Measurements from ENCODE around the gene COL13A1.

The COL13A1 gene

DNA sequence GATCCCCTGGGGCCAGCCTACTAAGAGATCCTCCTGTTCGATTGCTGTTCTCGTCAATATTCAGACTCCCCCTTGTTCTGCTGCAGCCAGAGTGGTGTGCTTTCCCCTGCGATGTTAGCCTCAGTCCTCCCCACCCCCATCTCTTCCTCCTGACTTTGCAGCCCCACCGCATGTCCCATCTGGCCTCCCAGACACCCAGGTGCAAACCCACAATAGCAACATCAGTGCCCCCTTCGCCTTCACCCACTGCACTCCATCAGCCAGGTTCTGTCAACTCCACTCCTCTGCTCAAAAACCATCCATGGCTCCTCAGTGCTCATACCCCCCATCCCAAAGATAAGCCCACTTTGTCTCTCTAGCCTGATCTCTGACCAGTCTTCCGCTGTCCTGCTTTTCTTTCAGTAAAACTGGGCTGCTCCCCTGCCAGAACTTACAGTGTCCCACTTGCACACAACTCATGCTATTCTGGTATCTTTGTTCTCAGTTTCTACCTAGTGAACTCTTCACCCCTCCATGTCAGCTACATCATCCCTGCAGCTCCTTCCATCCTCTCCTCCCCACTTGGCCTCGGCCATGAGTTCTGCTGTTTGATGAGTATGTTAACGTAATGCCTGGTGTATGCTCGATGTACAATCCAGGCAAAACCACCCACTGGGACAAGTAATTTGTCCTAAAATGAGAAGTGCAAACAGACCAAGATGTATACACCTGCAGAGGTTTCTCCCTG is 26.6 kb downstream of the COL13A1 start:
- CTCF ChIA-PET: interaction anchor here (0.6 to 0.7 kb wide), 2 partner anchors 112 to 176 kb away, joined by 3 read pairs; no protein-coding TSS in a partner anchor
- no peak for DNase-seq (ENCODE audit: low spot score)
- TF ChIP-seq, protein P1, sequence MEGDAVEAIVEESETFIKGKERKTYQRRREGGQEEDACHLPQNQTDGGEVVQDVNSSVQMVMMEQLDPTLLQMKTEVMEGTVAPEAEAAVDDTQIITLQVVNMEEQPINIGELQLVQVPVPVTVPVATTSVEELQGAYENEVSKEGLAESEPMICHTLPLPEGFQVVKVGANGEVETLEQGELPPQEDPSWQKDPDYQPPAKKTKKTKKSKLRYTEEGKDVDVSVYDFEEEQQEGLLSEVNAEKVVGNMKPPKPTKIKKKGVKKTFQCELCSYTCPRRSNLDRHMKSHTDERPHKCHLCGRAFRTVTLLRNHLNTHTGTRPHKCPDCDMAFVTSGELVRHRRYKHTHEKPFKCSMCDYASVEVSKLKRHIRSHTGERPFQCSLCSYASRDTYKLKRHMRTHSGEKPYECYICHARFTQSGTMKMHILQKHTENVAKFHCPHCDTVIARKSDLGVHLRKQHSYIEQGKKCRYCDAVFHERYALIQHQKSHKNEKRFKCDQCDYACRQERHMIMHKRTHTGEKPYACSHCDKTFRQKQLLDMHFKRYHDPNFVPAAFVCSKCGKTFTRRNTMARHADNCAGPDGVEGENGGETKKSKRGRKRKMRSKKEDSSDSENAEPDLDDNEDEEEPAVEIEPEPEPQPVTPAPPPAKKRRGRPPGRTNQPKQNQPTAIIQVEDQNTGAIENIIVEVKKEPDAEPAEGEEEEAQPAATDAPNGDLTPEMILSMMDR (conservative IDR thresholded peaks at IDR 0.05; ENCODE audit: low read depth): no peak
- POLR2A ChIA-PET (ENCODE audit: low non-redundant PET): no interaction called here
- no peak overlapping the region for H3K27ac ChIP-seq

DNA sequence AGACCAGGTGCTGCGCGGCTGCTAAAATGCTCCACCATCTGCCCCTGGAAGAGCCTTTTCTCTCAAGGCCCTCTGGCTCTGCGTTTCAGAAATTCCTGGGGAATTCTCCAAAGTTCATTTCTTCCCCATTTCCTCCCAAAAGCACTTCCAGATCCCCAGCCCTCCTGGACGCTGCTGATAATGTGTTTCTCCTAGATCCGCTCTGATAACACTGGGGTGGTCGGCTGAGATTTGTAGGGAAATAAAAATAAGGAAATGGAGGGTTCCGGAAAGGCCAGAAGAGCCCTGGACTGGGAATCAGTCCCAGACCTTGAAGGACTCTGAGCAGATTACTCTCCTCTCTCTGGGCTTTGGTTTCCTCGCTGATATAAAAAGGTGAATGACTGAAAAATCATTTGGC is 28.1 kb downstream of the COL13A1 start:
- DNase-seq (ENCODE audit: low spot score): no peak
- POLR2A ChIA-PET (ENCODE audit: low non-redundant PET): no interaction called here
- TF ChIP-seq, protein P1 (conservative IDR thresholded peaks at IDR 0.05; ENCODE audit: low read depth): no peak
- CTCF ChIA-PET: interaction anchor here (0.6 kb wide), 2 partner anchors 37 to 85 kb away, joined by 3 to 9 read pairs; no protein-coding TSS in a partner anchor
- no peak overlapping the region for H3K27ac ChIP-seq

DNA sequence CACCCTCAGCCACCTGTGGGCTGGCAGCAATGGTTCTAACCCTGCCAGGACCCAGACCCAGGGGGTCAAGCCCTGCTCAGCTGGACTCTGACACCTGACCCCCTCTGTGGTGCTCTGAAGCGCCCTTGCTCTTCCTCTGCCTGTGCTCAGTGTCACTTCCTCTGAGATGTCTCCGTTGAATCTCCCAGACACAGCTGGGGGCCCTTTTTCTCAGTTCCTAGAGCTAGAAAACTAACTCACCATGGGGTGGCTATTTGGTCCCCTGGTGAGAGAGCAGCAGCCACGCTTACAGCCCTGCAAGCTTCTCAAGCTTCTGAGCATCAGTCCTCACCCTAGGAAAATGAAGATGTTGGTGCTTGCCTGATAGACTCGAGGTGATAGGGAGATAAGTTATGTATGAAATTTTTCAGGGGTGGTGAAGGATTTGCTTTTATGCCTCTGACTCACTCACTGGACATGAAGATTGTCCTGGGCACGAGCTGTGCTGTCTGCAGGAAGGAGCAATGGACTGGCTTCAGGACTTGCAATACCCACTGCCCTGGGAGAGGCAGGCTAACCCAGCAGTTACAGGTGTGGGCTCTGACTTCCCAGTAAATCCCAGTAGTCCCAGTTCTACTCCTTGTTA is 29.6 kb downstream of the COL13A1 start:
- CTCF ChIA-PET: interaction anchor here (0.6 kb wide), 1 partner anchor 187 kb away, joined by 3 read pairs; no protein-coding TSS in a partner anchor
- no peak for DNase-seq (ENCODE audit: low spot score)
- POLR2A ChIA-PET (ENCODE audit: low non-redundant PET): no interaction called here
- H3K27ac ChIP-seq: no peak overlapping the region
- TF ChIP-seq, protein P1 (conservative IDR thresholded peaks at IDR 0.05; ENCODE audit: low read depth): no peak

DNA sequence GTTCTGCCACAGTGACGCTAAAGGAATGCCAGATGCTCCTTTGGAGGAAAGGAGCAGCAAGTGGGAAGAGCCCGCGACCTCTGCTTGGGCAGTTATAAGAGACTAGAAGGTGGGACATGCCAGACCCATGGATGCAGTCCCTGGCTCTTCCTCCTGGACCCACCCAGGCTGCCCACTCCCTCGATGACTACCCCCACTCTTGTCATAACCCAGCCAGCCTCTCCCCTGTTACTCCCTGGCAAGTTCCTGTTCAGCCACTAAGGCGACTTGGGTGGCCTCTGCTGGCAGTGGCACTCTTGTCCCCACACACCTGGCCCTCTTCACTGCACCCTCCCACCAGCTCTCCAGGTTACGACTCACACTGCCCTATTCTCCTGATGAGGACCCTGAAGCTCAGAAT is 33.5 kb downstream of the COL13A1 start:
- no peak overlapping the region for H3K27ac ChIP-seq
- CTCF ChIA-PET: no interaction called here
- TF ChIP-seq, protein P1 (conservative IDR thresholded peaks at IDR 0.05; ENCODE audit: low read depth): no peak
- POLR2A ChIA-PET (ENCODE audit: low non-redundant PET): no interaction called here
- DNase-seq (ENCODE audit: low spot score): no peak

- H3K27ac ChIP-seq: no peak overlapping the region
- TF ChIP-seq, protein P1 (conservative IDR thresholded peaks at IDR 0.05; ENCODE audit: low read depth): no peak
- ChIA-PET CTCF (interaction anchor here (0.5 to 1.7 kb wide), 5 partner anchors 36 to 961 kb away, joined by 3 to 6 read pairs (median 3); partner anchors contain the start of gene TYSND1), POLR2A (ENCODE audit: low non-redundant PET) (no interaction called here)
- DNase-seq (ENCODE audit: low spot score): no peak
Observed at GRCh38 chr10:69835875-69836730, 34.4 kb downstream of the COL13A1 start.

DNA sequence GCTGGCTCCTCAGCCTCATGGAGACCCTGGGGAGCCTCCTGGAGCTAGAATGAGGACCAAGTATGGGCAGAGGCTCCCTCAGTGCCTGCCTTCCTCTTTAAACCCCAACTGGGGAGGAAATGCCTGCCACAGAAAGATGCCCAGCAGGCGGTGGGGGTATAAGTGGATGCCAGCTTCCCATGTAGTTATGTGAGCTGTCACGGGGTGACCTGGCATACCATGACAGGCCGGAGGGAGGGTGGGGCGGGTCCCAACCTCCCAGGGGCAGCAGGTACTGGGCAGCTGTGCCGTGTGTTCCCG is 35.0 kb downstream of the COL13A1 start:
- CTCF ChIA-PET: interaction anchor here (0.5 to 1.7 kb wide), 5 partner anchors 37 to 961 kb away, joined by 3 to 6 read pairs (median 3); partner anchors contain the start of gene TYSND1
- H3K27ac ChIP-seq: no peak overlapping the region
- TF ChIP-seq, protein P1 (conservative IDR thresholded peaks at IDR 0.05; ENCODE audit: low read depth): no peak
- no peak for DNase-seq (ENCODE audit: low spot score)
- POLR2A ChIA-PET (ENCODE audit: low non-redundant PET): no interaction called here
